IMR-90 (cell line): Measurements from ENCODE around the gene HAUS7. TPM values are rescaled to one million over a fixed set of nuclear protein-coding genes. Genes with fewer than 3 reads are reported as not detected.

Experiments
- ATAC-seq: fragments of 200-7000 bp; cut with Tn5 transposase; 2 replicates; pipeline ENCODE4 v1.9.1; 2020; ENCODE audit warnings: low read depth, mild to moderate bottlenecking, moderate library complexity
- BruUV-seq: library from RNA; stranded (reverse); fragments of 400-500 nt; replicated peaks from 2 replicates; lab custom pipeline; 2021; lab: Mats Ljungman, UMichigan
- CTCF ChIA-PET: fragments of 300-600 bp; formaldehyde crosslinking; extraction: SDS; loops from one replicate; lab custom pipeline; 2021; ENCODE audit warnings: antibody characterized with exemption; lab: Yijun Ruan, JAX
- POLR2A ChIA-PET: fragments of 300-600 bp; sonication (Branson Sonifier 250); formaldehyde crosslinking; loops from one replicate; lab custom pipeline; 2022; ENCODE audit warnings: antibody characterized with exemption; ENCODE audit not compliant: unreplicated experiment; lab: Charles Lee
- DNase-seq: peaks from one replicate; pipeline ENCODE4 v3.0.0; 2013
- H2AFZ ChIP-seq: replicated peaks from 2 replicates; pipeline ENCODE3; 2013; ENCODE audit warnings: low read length, mild to moderate bottlenecking; ENCODE audit not compliant: poor library complexity
- H2AK5ac ChIP-seq: 2 replicates; pipeline ENCODE4 v1.6.1; 2013; ENCODE audit warnings: low read depth, low read length, inconsistent platforms
- H2AK9ac ChIP-seq: replicated peaks from 2 replicates; pipeline ENCODE3; 2013; ENCODE audit warnings: mild to moderate bottlenecking, low read depth, low read length, moderate library complexity; ENCODE audit not compliant: poor library complexity
- H2BK120ac ChIP-seq: 2 replicates; pipeline ENCODE4 v1.6.1; 2013; ENCODE audit warnings: low read depth, low read length, inconsistent platforms
- H2BK15ac ChIP-seq: 3 replicates; pipeline ENCODE4 v1.6.1; 2013; ENCODE audit warnings: low read depth, low read length, inconsistent platforms
- H2BK20ac ChIP-seq: 2 replicates; pipeline ENCODE4 v1.6.1; 2013; ENCODE audit warnings: low read depth, mild to moderate bottlenecking, inconsistent platforms, low read length, moderate library complexity
- H2BK5ac ChIP-seq: 2 replicates; pipeline ENCODE4 v1.6.1; 2013; ENCODE audit warnings: mild to moderate bottlenecking, low read depth, low read length, inconsistent platforms; ENCODE audit not compliant: poor library complexity, severe bottlenecking
- H3K14ac ChIP-seq: replicated peaks from 2 replicates; pipeline ENCODE4 v1.6.1; 2013; ENCODE audit warnings: low read depth, low read length, inconsistent platforms
- H3K18ac ChIP-seq: 2 replicates; pipeline ENCODE4 v1.6.1; 2013; ENCODE audit warnings: low read depth, low read length, control low read depth
- H3K23ac ChIP-seq: 2 replicates; pipeline ENCODE4 v1.6.1; 2013; ENCODE audit warnings: low read depth, low read length, inconsistent platforms
- H3K27ac ChIP-seq: 2 replicates; pipeline ENCODE4 v1.5.1; 2013; ENCODE audit warnings: mild to moderate bottlenecking, control low read depth, low read length; ENCODE audit not compliant: insufficient read depth
- H3K27me3 ChIP-seq: 2 replicates; pipeline ENCODE4 v1.6.1; 2013; ENCODE audit warnings: low read length; ENCODE audit not compliant: control insufficient read depth, insufficient read depth
- H3K36me3 ChIP-seq: 2 replicates; pipeline ENCODE4 v1.6.1; 2013; ENCODE audit warnings: low read length, mixed read lengths; ENCODE audit not compliant: control insufficient read depth, insufficient read depth
- H3K4ac ChIP-seq: 2 replicates; pipeline ENCODE4 v1.6.1; 2013; ENCODE audit warnings: low read depth, low read length, inconsistent platforms
- H3K4me1 ChIP-seq: 2 replicates; pipeline ENCODE4 v1.6.1; 2013; ENCODE audit warnings: low read length, mixed read lengths; ENCODE audit not compliant: control insufficient read depth, insufficient read depth
- H3K4me2 ChIP-seq: 2 replicates; pipeline ENCODE4 v1.6.1; 2013; ENCODE audit warnings: low read depth, mild to moderate bottlenecking, control low read depth, low read length, moderate library complexity
- H3K4me3 ChIP-seq: 2 replicates; pipeline ENCODE4 v1.5.1; 2013; ENCODE audit warnings: low read depth, mild to moderate bottlenecking, control low read depth, low read length, moderate library complexity; ENCODE audit not compliant: insufficient read depth
- H3K56ac ChIP-seq: 2 replicates; pipeline ENCODE4 v1.6.1; 2013; ENCODE audit warnings: low read length, inconsistent platforms; ENCODE audit not compliant: insufficient read depth; ENCODE audit errors: extremely low read depth
- H3K79me1 ChIP-seq, 2 experiments: 2 replicates each; pipeline ENCODE4 v1.6.1; 2013; ENCODE audit warnings: low read length in 2 of 2, inconsistent platforms in 1 of 2, low read depth in 1 of 2
- H3K9ac ChIP-seq: 2 replicates; pipeline ENCODE4 v1.6.1; 2013; ENCODE audit warnings: low read depth, low read length, control low read depth
- H3K9me1 ChIP-seq: 2 replicates; pipeline ENCODE4 v1.6.1; 2013; ENCODE audit warnings: low read length, inconsistent platforms; ENCODE audit not compliant: insufficient read depth
- H3K9me3 ChIP-seq: 2 replicates; pipeline ENCODE4 v1.6.1; 2013; ENCODE audit warnings: low read length; ENCODE audit not compliant: control insufficient read depth, insufficient read depth
- H4K20me1 ChIP-seq: 2 replicates; pipeline ENCODE4 v1.6.1; 2013; ENCODE audit warnings: low read length, inconsistent platforms; ENCODE audit not compliant: insufficient read depth
- H4K5ac ChIP-seq: 2 replicates; pipeline ENCODE4 v1.6.1; 2013; ENCODE audit warnings: mild to moderate bottlenecking, low read depth, low read length, control low read depth
- H4K8ac ChIP-seq, 2 experiments: 2 replicates each; pipeline ENCODE4 v1.6.1; 2013; ENCODE audit warnings: low read depth in 2 of 2, low read length in 2 of 2, control low read depth in 1 of 2, inconsistent platforms in 1 of 2
- H4K91ac ChIP-seq: 2 replicates; pipeline ENCODE4 v1.6.1; 2013; ENCODE audit warnings: low read depth, low read length, inconsistent platforms; ENCODE audit not compliant: insufficient read depth
- CTCF ChIP-seq: conservative IDR thresholded peaks from 2 replicates; pipeline ENCODE4 v1.5.1; 2012; ENCODE audit warnings: mild to moderate bottlenecking, low read depth, low read length, improper control_type of control experiment
- MAFK ChIP-seq: IDR thresholded peaks from 2 replicates; pipeline ENCODE4 v1.6.1; 2012; ENCODE audit warnings: low read depth, low read length, improper control_type of control experiment
- MAZ ChIP-seq: IDR thresholded peaks from 2 replicates; pipeline ENCODE4 v1.6.1; 2012; ENCODE audit warnings: low read depth, mild to moderate bottlenecking, low read length, improper control_type of control experiment, moderate library complexity, borderline replicate concordance
- MXI1 ChIP-seq: IDR thresholded peaks from 2 replicates; pipeline ENCODE4 v1.6.1; 2012; ENCODE audit warnings: low read depth, mild to moderate bottlenecking, low read length, moderate library complexity, borderline replicate concordance
- RAD21 ChIP-seq: IDR thresholded peaks from 2 replicates; pipeline ENCODE4 v1.6.1; 2012; ENCODE audit warnings: low read length, improper control_type of control experiment
- RCOR1 ChIP-seq: IDR thresholded peaks from 2 replicates; pipeline ENCODE4 v1.6.1; 2012; ENCODE audit warnings: mild to moderate bottlenecking, low read length, improper control_type of control experiment; ENCODE audit not compliant: insufficient replicate concordance
- WGBS, 2 experiments: methylation state at CpG; one replicate each; pipeline versions ENCODE4 v1.1.5 to v1.1.7; 2013; ENCODE audit warnings: missing lambda C conversion rate in 2 of 2; ENCODE audit not compliant: insufficient read length in 1 of 2; ENCODE audit errors: extremely low coverage in 2 of 2; 5-methylcytosine and 5-hydroxymethylcytosine counted together
- dilution Hi-C: fragments of 300-500 bp; cut with HindIII; formaldehyde crosslinking; loops from one replicate; pipeline ENCODE4 v1.14.3; 2018; ENCODE audit warnings: low sequenced_read_pairs; ENCODE audit not compliant: unreplicated experiment
- in situ Hi-C: fragments of 300-500 bp; cut with MboI; formaldehyde crosslinking; loops from 3 replicates; pipeline ENCODE4 v1.14.3; 2019; ENCODE audit warnings: low sequenced_read_pairs, inconsistent platforms, mixed read lengths
- intact Hi-C: fragments of 100-400 bp; cut with micrococcal nuclease; formaldehyde crosslinking; loops from 2 replicates; pipeline ENCODE4 v1.10.0; 2022
- polyA plus RNA-seq, 3 experiments: library from polyadenylated mRNA; depleted of rRNA; stranded (reverse); fragments of >200 nt; gene quantifications; 2 replicates each; pipeline ENCODE4 v1.2.3, GENCODE V29; 2012; ENCODE audit warnings: low replicate concordance in 1 of 3
- total RNA-seq: library from RNA; depleted of rRNA; stranded (reverse); fragments of >200 nt; gene quantifications from 2 replicates; pipeline ENCODE4 v1.2.3, GENCODE V29; 2012

Gene HAUS7
- total and polyA plus RNA-seq, 2 of the 4 experiments (the other 2 are of a cell fraction) = 10.8 to 25.9 TPM

GRCh38 chrX:153456704-153457103 is 13.7 kb downstream of the HAUS7 start:
- no peak overlapping the region for H3K14ac ChIP-seq
- no peak overlapping the region for H2AK5ac ChIP-seq
- H3K18ac ChIP-seq = no peak overlapping the region
- H4K91ac ChIP-seq = no peak overlapping the region
- no peak overlapping the region for H2AK9ac ChIP-seq
- H3K27me3 ChIP-seq = no peaks in the 10 kb centered on the region
- H3K79me1 ChIP-seq = no peaks in the 10 kb centered on the region
- H3K4ac ChIP-seq = no peak overlapping the region
- no peak overlapping the region for H2BK5ac ChIP-seq
- TF ChIP-seq MAFK (no peak), RAD21 (no peak), CTCF (no peak), MAZ (no peak), RCOR1 (no peak), MXI1 (no peak)
- no peaks in the 10 kb centered on the region; the same call in 1 of the 2 replicates for H3K9me1 ChIP-seq
- no peak overlapping the region for H3K4me3 ChIP-seq
- ChIA-PET CTCF (no interaction called here), POLR2A (no interaction called here)
- no peak for DNase-seq
- H3K23ac ChIP-seq = no peak overlapping the region
- no peaks in the 10 kb centered on the region for H4K20me1 ChIP-seq
- H3K4me2 ChIP-seq = no peak overlapping the region
- intact Hi-C loops = no loop called here
- no peak overlapping the region for H2BK120ac ChIP-seq
- no peak overlapping the region for H2BK20ac ChIP-seq
- no peak overlapping the region for H2AFZ ChIP-seq
- no peaks in the 10 kb centered on the region; the same call in 1 of the 2 replicates for H3K9me3 ChIP-seq
- 86% methylated on average over 5 of the region's 9 CpGs; no CpG with 5 or more reads in 1 of the 2 experiments for WGBS, 2 experiments
- in situ Hi-C loops = loop anchor here (25.0 kb wide), 1 partner anchor 419 kb away; no protein-coding TSS in a partner anchor
- H3K27ac ChIP-seq = no peak overlapping the region
- no peak overlapping the region for H3K9ac ChIP-seq
- 0 out of 2 replicates have a peak, but pooled peaks cover 2% of the 10 kb centered on the region for H3K36me3 ChIP-seq
- no peak overlapping the region for H3K56ac ChIP-seq
- H4K8ac ChIP-seq = no peak overlapping the region
- dilution Hi-C loops = no loop called here
- ATAC-seq = no peak
- H4K5ac ChIP-seq = no peak overlapping the region
- no peak overlapping the region for H2BK15ac ChIP-seq
- BruUV-seq = no TSS peak
- H3K4me1 ChIP-seq = no peaks in the 10 kb centered on the region; the same call in 1 of the 2 replicates
